Left lung (tissue), 10 donors: Measurements from ENCODE around the gene CHMP3. TPM values are rescaled to one million over a fixed set of nuclear protein-coding genes. Genes with fewer than 3 reads are reported as not detected.

Experiments used
- ATAC-seq: fragments of 200-7000 bp; cut with Tn5 transposase; one replicate; pipeline ENCODE4 v1.9.1; 2020; ENCODE audit warnings: moderate library complexity
- DNase-seq, 4 donors: peaks; one replicate each; pipeline ENCODE4 v3.0.0-alpha.2; 2013 to 2020
- H3K27ac ChIP-seq, 2 donors: fragments of 200-600 bp; sonication (generic) in 1 of 2; one replicate each; pipeline versions ENCODE4 v1.5.0 to v1.8.0; 2020 to 2021
- H3K27me3 ChIP-seq, 2 donors: fragments of 200-600 bp; sonication (generic) in 1 of 2; one replicate each; pipeline versions ENCODE4 v1.5.0 to v1.8.0; 2020 to 2021
- H3K36me3 ChIP-seq, 2 donors: fragments of 200-600 bp; sonication (generic) in 1 of 2; one replicate each; pipeline versions ENCODE4 v1.5.0 to v1.8.0; 2020 to 2021
- H3K4me1 ChIP-seq, 2 donors: fragments of 200-600 bp; one replicate each; pipeline ENCODE4 v1.8.0; 2021
- H3K4me3 ChIP-seq, 2 donors: fragments of 200-600 bp; sonication (generic) in 1 of 2; one replicate each; pipeline versions ENCODE4 v1.5.0 to v1.8.0; 2020 to 2021; ENCODE audit warnings: mild to moderate bottlenecking in 1 of 2
- H3K9me3 ChIP-seq, 2 donors: fragments of 200-600 bp; sonication (generic) in 1 of 2; one replicate each; pipeline versions ENCODE4 v1.5.0 to v1.8.0; 2020 to 2021
- intact Hi-C, 2 donors: fragments of 100-400 bp; cut with DNase I; formaldehyde crosslinking; loops; one replicate each; pipeline versions ENCODE4 v1.11.2 to v1.14.2; 2022
- polyA plus RNA-seq, 6 donors: library from polyadenylated mRNA; unstranded; fragments of 120-200 nt; gene quantifications; one replicate each; pipeline ENCODE4 v1.2.1, GENCODE V29; 2013; ENCODE audit not compliant: insufficient read length in 6 of 6
- total RNA-seq, 2 donors: library from RNA; stranded (reverse); fragmentation: NEBNext Ultra II Directional; extraction: Animal tissue kit (Norgen Biotek cat#: 25700); gene quantifications; one replicate each; pipeline ENCODE4 v1.2.1, GENCODE V29; 2021
- TF ChIP-seq, protein P1 (sequence below), 2 donors: fragments of 200-600 bp; sonication (generic) in 1 of 2; IDR thresholded peaks; one replicate each; pipeline versions ENCODE4 v1.5.0 to v1.8.0; 2021; ENCODE audit warnings: antibody characterized with exemption in 2 of 2
- donor health status: DM: no; HTN: yes; CAD: no.
- donor health status: DM: no; HTN: no; CAD: no.

CHMP3 gene
- total and polyA plus RNA-seq, 8 donors: 117 to 159 (median 147) TPM

DNA sequence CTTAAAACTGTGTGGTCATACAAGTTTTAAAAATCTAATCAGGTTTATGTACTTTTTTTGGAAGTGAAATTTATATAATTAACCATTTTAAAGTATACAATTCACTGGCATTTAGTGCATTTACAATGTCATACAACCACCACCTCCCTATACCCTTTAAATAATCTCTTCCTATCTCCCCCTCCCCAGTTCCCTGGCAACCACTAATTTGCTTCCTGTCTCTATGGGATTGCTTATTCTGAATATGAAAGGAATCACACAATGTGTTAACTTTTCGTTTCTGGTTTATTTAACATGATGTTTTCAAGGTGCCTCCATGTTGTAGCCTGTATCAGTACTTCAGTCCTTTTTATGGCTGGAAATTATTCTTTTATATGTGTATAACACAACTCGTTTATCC is 19.4 kb downstream of the CHMP3 start:
- intact Hi-C loops: no loop called here
- Histone ChIP-seq H3K9me3 (peaks cover 0 to 24% of the 10 kb centered on the region in 2 donors), H3K27me3 (no peaks in the 10 kb centered on the region), H3K4me3 (no peak overlapping the region), H3K4me1 (peaks cover 0 to 13% of the 10 kb centered on the region in 2 donors), H3K27ac (no peak overlapping the region), H3K36me3 (peaks cover 0 to 25% of the 10 kb centered on the region in 2 donors)
- DNase-seq (no peak), ATAC-seq (no peak)
- TF ChIP-seq, protein P1, sequence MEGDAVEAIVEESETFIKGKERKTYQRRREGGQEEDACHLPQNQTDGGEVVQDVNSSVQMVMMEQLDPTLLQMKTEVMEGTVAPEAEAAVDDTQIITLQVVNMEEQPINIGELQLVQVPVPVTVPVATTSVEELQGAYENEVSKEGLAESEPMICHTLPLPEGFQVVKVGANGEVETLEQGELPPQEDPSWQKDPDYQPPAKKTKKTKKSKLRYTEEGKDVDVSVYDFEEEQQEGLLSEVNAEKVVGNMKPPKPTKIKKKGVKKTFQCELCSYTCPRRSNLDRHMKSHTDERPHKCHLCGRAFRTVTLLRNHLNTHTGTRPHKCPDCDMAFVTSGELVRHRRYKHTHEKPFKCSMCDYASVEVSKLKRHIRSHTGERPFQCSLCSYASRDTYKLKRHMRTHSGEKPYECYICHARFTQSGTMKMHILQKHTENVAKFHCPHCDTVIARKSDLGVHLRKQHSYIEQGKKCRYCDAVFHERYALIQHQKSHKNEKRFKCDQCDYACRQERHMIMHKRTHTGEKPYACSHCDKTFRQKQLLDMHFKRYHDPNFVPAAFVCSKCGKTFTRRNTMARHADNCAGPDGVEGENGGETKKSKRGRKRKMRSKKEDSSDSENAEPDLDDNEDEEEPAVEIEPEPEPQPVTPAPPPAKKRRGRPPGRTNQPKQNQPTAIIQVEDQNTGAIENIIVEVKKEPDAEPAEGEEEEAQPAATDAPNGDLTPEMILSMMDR (IDR thresholded peaks at IDR 0.05): no peak

DNA sequence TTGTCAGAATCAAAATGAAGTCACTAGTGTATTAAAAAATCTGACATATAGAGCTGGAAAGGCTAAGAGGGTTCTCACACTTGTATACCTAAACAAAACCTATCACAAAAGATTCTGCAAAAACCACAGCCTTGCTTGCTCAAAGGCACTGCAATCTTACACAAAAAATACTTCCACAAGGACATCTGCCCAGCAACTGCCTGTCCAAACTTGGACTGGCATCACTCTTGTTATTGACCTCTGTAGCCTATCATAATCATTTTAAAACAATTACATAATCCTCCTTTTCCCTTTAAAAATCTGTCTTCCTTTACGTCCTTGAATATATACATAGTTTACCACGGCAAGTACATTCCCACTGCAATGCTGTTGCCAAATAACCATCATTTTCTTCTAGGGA is 19.9 kb downstream of the CHMP3 start:
- intact Hi-C loops: no loop called here
- Histone ChIP-seq H3K4me1 (peaks cover 0 to 13% of the 10 kb centered on the region in 2 donors), H3K4me3 (no peak overlapping the region), H3K27ac (peak overlapping the region in 1 of 2 donors; percentile 30), H3K27me3 (no peaks in the 10 kb centered on the region), H3K9me3 (peaks cover 0 to 20% of the 10 kb centered on the region in 2 donors), H3K36me3 (peaks cover 0 to 20% of the 10 kb centered on the region in 2 donors)
- TF ChIP-seq, protein P1 (IDR thresholded peaks at IDR 0.05): no peak
- DNase-seq (no peak), ATAC-seq (no peak)

DNA sequence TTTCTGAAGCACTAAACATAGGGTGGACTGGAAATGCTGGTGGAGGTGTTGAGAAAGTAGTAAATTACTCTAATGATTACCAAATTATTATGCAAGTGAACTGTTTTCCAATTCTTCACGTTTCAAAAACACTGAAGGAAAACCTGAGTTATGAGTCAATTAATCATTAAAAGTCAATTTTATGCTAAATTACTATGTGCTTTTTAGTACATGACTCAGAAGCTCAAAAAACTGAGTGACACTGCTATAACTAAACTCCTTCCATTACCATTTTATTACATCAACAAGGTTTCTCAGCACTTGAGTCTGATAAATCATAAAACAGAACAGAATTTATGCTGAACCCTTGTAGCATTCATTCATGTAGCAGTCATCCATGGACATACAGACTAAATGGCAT is 20.4 kb downstream of the CHMP3 start:
- peaks cover 0 to 13% of the 10 kb centered on the region in 2 donors for H3K4me1 ChIP-seq
- no peaks in the 10 kb centered on the region for H3K27me3 ChIP-seq
- ATAC-seq (no peak), DNase-seq (no peak)
- peaks cover 0 to 18% of the 10 kb centered on the region in 2 donors for H3K9me3 ChIP-seq
- H3K36me3 ChIP-seq: peaks cover 0 to 20% of the 10 kb centered on the region in 2 donors
- TF ChIP-seq, protein P1 (IDR thresholded peaks at IDR 0.05): no peak
- H3K4me3 ChIP-seq: no peak overlapping the region
- intact Hi-C loops: no loop called here
- peak overlapping the region in 1 of 2 donors; percentile 30 for H3K27ac ChIP-seq

DNA sequence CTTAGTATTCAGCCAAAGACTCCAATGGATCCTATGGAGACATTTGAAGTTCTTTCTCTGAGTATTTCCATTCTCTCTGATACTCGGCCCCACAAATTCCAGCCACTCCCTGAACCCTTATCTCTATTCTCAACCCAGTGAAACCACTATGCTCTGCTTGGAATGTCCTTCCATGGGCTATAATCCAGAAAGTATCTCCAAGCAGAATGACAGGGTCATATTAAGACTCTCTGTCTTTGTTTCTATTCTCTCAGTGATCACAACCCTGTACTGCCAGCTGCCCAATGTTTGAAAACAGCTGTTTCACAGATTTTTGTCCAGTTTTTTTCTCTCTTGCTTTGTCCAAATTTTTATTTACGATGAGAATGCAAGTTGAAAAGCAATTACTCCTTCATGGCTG is 21.9 kb downstream of the CHMP3 start:
- Histone ChIP-seq H3K4me1 (peaks cover 0 to 13% of the 10 kb centered on the region in 2 donors), H3K36me3 (peaks cover 0 to 10% of the 10 kb centered on the region in 2 donors), H3K27ac (peak overlapping the region in 1 of 2 donors; percentile 14), H3K9me3 (peaks cover 0 to 6% of the 10 kb centered on the region in 2 donors), H3K4me3 (no peak overlapping the region), H3K27me3 (no peaks in the 10 kb centered on the region)
- TF ChIP-seq, protein P1 (IDR thresholded peaks at IDR 0.05): no peak
- peak; percentile 59 for ATAC-seq
- peak in 2 of 4 donors; percentile 38 to 61 for DNase-seq
- intact Hi-C loops: no loop called here

DNA sequence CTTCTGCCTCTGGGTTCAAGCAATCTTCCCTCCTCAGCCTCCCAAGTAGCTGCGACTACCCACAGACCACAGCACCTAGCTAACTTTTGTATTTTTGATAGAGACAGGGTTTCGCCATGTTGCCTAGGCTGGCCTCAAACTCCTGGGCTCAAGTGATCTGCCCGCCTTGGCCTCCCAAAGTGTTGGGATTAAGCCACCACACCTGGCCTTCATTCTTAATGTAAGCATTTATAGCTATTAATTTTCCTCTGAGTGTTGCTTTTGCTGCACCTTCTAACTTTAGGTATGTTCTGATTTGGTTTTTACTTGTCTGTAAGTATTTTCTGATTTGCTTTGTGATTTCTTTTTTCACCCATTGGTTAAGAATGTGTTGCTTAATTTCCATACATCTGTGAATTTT is 29.7 kb downstream of the CHMP3 start:
- Histone ChIP-seq H3K9me3 (peaks cover 0 to 13% of the 10 kb centered on the region in 2 donors), H3K4me3 (no peak overlapping the region), H3K27me3 (no peaks in the 10 kb centered on the region), H3K27ac (no peak overlapping the region), H3K36me3 (peaks cover 0 to 6% of the 10 kb centered on the region in 2 donors), H3K4me1 (no peaks in the 10 kb centered on the region)
- intact Hi-C loops: no loop called here
- ATAC-seq (no peak), DNase-seq (no peak)
- TF ChIP-seq, protein P1 (IDR thresholded peaks at IDR 0.05): no peak
